Measurements from ENCODE around the gene SLC16A10.

SLC16A10 gene

GRCh38 chr6:111072801-111073360 lies 14.4 kb upstream of the SLC16A10 start:
- no peak overlapping the region for H3K27ac ChIP-seq
- TF ChIP-seq ZFX (IDR thresholded peaks at IDR 0.05; ENCODE audit: borderline replicate concordance), result no peak
- no peak for TF ChIP-seq CTCF (IDR thresholded peaks at IDR 0.05)

- TF ChIP-seq CTCF (IDR thresholded peaks at IDR 0.05), result no peak
- no peak for TF ChIP-seq ZFX (IDR thresholded peaks at IDR 0.05; ENCODE audit: borderline replicate concordance)
Measured at GRCh38 chr6:111074311-111074710, 13.0 kb upstream of the SLC16A10 start.

GRCh38 chr6:111076024-111076695 lies 11.1 kb upstream of the SLC16A10 start:
- H3K27ac ChIP-seq, result no peak overlapping the region
- TF ChIP-seq ZFX (IDR thresholded peaks at IDR 0.05; ENCODE audit: borderline replicate concordance), result no peak
- TF ChIP-seq CTCF (IDR thresholded peaks at IDR 0.05), result no peak

More at GRCh38 chr6:111074311-111074710, 13.0 kb upstream of the SLC16A10 start:
- H3K27ac ChIP-seq, result no peak overlapping the region

GRCh38 chr6:111080698-111081097 lies 6.6 kb upstream of the SLC16A10 start:
- TF ChIP-seq ZFX (IDR thresholded peaks at IDR 0.05; ENCODE audit: borderline replicate concordance) (no peak), CTCF (IDR thresholded peaks at IDR 0.05) (no peak)
- H3K27ac ChIP-seq, result no peak overlapping the region

- no peak overlapping the region for H3K27ac ChIP-seq
- TF ChIP-seq CTCF (IDR thresholded peaks at IDR 0.05) (no peak), ZFX (IDR thresholded peaks at IDR 0.05; ENCODE audit: borderline replicate concordance) (no peak)
Measured at GRCh38 chr6:111086685-111087084, 618 bp upstream of the SLC16A10 start.

- no peak overlapping the region for H3K27ac ChIP-seq
- TF ChIP-seq ZFX (IDR thresholded peaks at IDR 0.05; ENCODE audit: borderline replicate concordance) (no peak), CTCF (IDR thresholded peaks at IDR 0.05) (no peak)
Measured at GRCh38 chr6:111087871-111088667, 766 bp downstream of the SLC16A10 start.

GRCh38 chr6:111088668-111089003 lies 1.3 kb downstream of the SLC16A10 start:
- H3K27ac ChIP-seq, result no peak overlapping the region
- TF ChIP-seq CTCF (IDR thresholded peaks at IDR 0.05) (no peak), ZFX (IDR thresholded peaks at IDR 0.05; ENCODE audit: borderline replicate concordance) (no peak)
